SK-N-SH (cell line): ENCODE measurements around the gene OSTF1. TPM values are rescaled to one million over a fixed set of nuclear protein-coding genes. Genes with fewer than 3 reads are reported as not detected.
A peak's percentile ranks its signal among the peaks of the same experiment; 100 is the strongest.

Experiments
- CTCF ChIA-PET: fragments of 300-600, 350-600 bp; formaldehyde crosslinking; extraction: SDS; loops from one replicate; lab custom pipeline; 2021; lab: Yijun Ruan, JAX
- POLR2A ChIA-PET: fragments of 350-600 bp; sonication (Branson Sonifier 250); formaldehyde crosslinking; extraction: SDS; loops from one replicate; lab custom pipeline; 2020; ENCODE audit warnings: antibody characterized with exemption, inconsistent platforms; lab: Yijun Ruan, JAX
- DNase-seq: peaks from one replicate; pipeline ENCODE4 v3.0.0; 2012
- H2AFZ ChIP-seq: fragments of 200-600 bp; sonication (generic); 2 replicates; pipeline ENCODE4 v1.8.1; 2016; ENCODE audit warnings: antibody characterized with exemption, mild to moderate bottlenecking, low read depth
- H3F3A ChIP-seq: fragments of 200-600 bp; sonication (generic); replicated peaks from 2 replicates; pipeline ENCODE3; 2016; ENCODE audit warnings: antibody characterized with exemption, mild to moderate bottlenecking; ENCODE audit not compliant: insufficient read depth
- H3K27ac ChIP-seq, 2 experiments: fragments of 200-500 bp in 1 of 2; fragments of 200-600 bp in 1 of 2; sonication (Bioruptor generic) in 1 of 2; sonication (generic), shearing (Covaris generic) in 1 of 2; 2 replicates each; pipeline versions ENCODE4 v1.5.1 to v1.6.1; 2014 to 2016; ENCODE audit warnings: low read depth in 2 of 2, inconsistent platforms in 1 of 2, low read length in 1 of 2, mild to moderate bottlenecking in 1 of 2, mixed read lengths in 1 of 2
- H3K27me3 ChIP-seq: fragments of 200-600 bp; sonication (generic), shearing (Covaris generic); 2 replicates; pipeline ENCODE4 v1.6.1; 2016; ENCODE audit warnings: mixed run types; ENCODE audit not compliant: insufficient read depth
- H3K36me3 ChIP-seq, 2 experiments: fragments of 200-500 bp in 1 of 2; fragments of 200-600 bp in 1 of 2; sonication (Bioruptor generic) in 1 of 2; sonication (generic) in 1 of 2; replicated peaks in 1 of 2; 2 replicates each; pipeline versions ENCODE3 to v1.5.1; 2014 to 2016; ENCODE audit warnings: low read length in 1 of 2, mild to moderate bottlenecking in 1 of 2; ENCODE audit not compliant: insufficient read depth in 2 of 2, control insufficient read depth in 1 of 2
- H3K4me1 ChIP-seq, 2 experiments: fragments of 200-500 bp in 1 of 2; fragments of 200-600 bp in 1 of 2; sonication (Bioruptor generic) in 1 of 2; sonication (generic), shearing (Covaris generic) in 1 of 2; 2 replicates each; pipeline versions ENCODE4 v1.5.1 to v1.6.1; 2014 to 2016; ENCODE audit warnings: low read depth in 1 of 2, low read length in 1 of 2, mixed run types in 1 of 2; ENCODE audit not compliant: insufficient read depth in 2 of 2, control insufficient read depth in 1 of 2
- H3K4me2 ChIP-seq: fragments of 200-600 bp; sonication (generic), shearing (Covaris generic); 2 replicates; pipeline ENCODE4 v1.6.1; 2017; ENCODE audit warnings: mixed run types
- H3K4me3 ChIP-seq, 2 experiments: fragments of 200-500 bp in 1 of 2; fragments of 200-600 bp in 1 of 2; sonication (Bioruptor generic) in 1 of 2; sonication (generic), shearing (Covaris generic) in 1 of 2; 2 replicates each; pipeline versions ENCODE4 v1.5.1 to v1.8.1; 2014 to 2016; ENCODE audit warnings: low read depth in 2 of 2, inconsistent platforms in 1 of 2, low read length in 1 of 2, mild to moderate bottlenecking in 1 of 2, mixed read lengths in 1 of 2, moderate library complexity in 1 of 2
- H3K79me2 ChIP-seq: fragments of 200-600 bp; sonication (generic); 2 replicates; pipeline ENCODE4 v1.8.1; 2017; ENCODE audit warnings: mild to moderate bottlenecking; ENCODE audit not compliant: insufficient read depth
- H3K9ac ChIP-seq: fragments of 200-600 bp; sonication (generic); 2 replicates; pipeline ENCODE4 v1.6.1; 2017; ENCODE audit warnings: mixed run types
- H3K9me2 ChIP-seq: fragments of 200-600 bp; sonication (generic); 2 replicates; pipeline ENCODE4 v1.6.1; 2017; ENCODE audit warnings: mixed run types
- H3K9me3 ChIP-seq: fragments of 200-600 bp; sonication (generic); 2 replicates; pipeline ENCODE4 v1.6.1; 2017; ENCODE audit warnings: mixed run types, mild to moderate bottlenecking, moderate library complexity
- H4K20me1 ChIP-seq: fragments of 200-600 bp; sonication (generic); 2 replicates; pipeline ENCODE4 v1.6.1; 2017; ENCODE audit warnings: mild to moderate bottlenecking, mixed run types; ENCODE audit not compliant: insufficient read depth
- CHD2 ChIP-seq: fragments of 150-350 bp; IDR thresholded peaks from 2 replicates; pipeline ENCODE4 v1.6.1; 2018; ENCODE audit warnings: low read length; ENCODE audit not compliant: partially characterized antibody
- ELF1 ChIP-seq: IDR thresholded peaks from 2 replicates; pipeline ENCODE4 v1.4.0; 2012
- EZH2phosphoT487 ChIP-seq: fragments of 200-600 bp; sonication (generic); IDR thresholded peaks from 2 replicates; pipeline ENCODE4 v1.6.1; 2017; ENCODE audit warnings: low read depth, mixed run types, mild to moderate bottlenecking, antibody characterized with exemption, moderate library complexity, borderline replicate concordance
- FOSL2 ChIP-seq: IDR thresholded peaks from 2 replicates; pipeline ENCODE4 v1.4.0; 2012; ENCODE audit warnings: low read depth, mild to moderate bottlenecking, moderate library complexity, borderline replicate concordance
- FOXM1 ChIP-seq: IDR thresholded peaks from 2 replicates; pipeline ENCODE4 v1.4.0; 2012; ENCODE audit warnings: low read depth, mild to moderate bottlenecking
- JUND ChIP-seq: IDR thresholded peaks from 2 replicates; pipeline ENCODE4 v1.4.0; 2012
- NFIC ChIP-seq: IDR thresholded peaks from 2 replicates; pipeline ENCODE4 v1.4.0; 2012; ENCODE audit warnings: borderline replicate concordance
- NRF1 ChIP-seq: IDR thresholded peaks from 2 replicates; pipeline ENCODE4 v1.6.1; 2012; ENCODE audit warnings: low read depth, mild to moderate bottlenecking, low read length
- RCOR1 ChIP-seq: fragments of 150-350 bp; IDR thresholded peaks from 2 replicates; pipeline ENCODE4 v1.6.1; 2017; ENCODE audit warnings: antibody characterized with exemption, low read length
- SIN3A ChIP-seq: IDR thresholded peaks from 2 replicates; pipeline ENCODE4 v1.6.1; 2012; ENCODE audit warnings: low read depth, mild to moderate bottlenecking, low read length, moderate library complexity, borderline replicate concordance
- WGBS: methylation state at CpG from one replicate; pipeline ENCODE4 v1.1.6; 2017; ENCODE audit warnings: low lambda C conversion rate; 5-methylcytosine and 5-hydroxymethylcytosine counted together
- polyA plus RNA-seq, 3 experiments: library from polyadenylated mRNA; depleted of rRNA; stranded (reverse); fragments of >200 nt; gene quantifications; 2 replicates each; pipeline ENCODE4 v1.2.3, GENCODE V29; 2012
- TF ChIP-seq, protein P1 (sequence below): IDR thresholded peaks from 2 replicates; pipeline ENCODE4; 2012
- TF ChIP-seq, protein P2 (sequence below): IDR thresholded peaks from 2 replicates; pipeline ENCODE4 v1.4.0; 2012; ENCODE audit warnings: low read depth
- TF ChIP-seq, protein P3 (sequence below): fragments of 200-600 bp; sonication (generic); IDR thresholded peaks from 2 replicates; pipeline ENCODE4 v1.6.1; 2017; ENCODE audit warnings: antibody characterized with exemption, mild to moderate bottlenecking, moderate library complexity

Gene OSTF1
- polyA plus RNA-seq, 1 of the 3 experiments (the other 2 are of a cell fraction), result 9.5 TPM

DNA sequence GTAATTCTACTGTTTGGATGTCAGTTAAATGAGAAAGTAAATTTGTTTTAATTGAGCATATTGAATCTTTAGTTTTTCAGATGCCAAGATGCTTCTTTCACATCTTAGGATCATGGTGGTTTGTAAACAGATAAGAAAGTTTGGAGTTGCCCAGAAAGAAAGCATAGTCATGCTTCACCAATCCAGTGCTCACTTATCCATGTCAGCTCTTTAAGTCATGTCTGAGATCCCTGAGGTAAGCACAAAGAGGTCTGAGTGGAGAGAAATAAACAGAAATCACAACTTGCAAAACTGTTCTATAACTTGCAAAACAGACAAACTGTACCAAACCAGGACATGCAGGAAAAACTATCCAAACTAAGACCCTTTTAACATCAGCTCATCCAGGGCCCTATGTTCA is 87.7 kb downstream of the OSTF1 start:
- no peaks in the 10 kb centered on the region for H3K9me3 ChIP-seq
- H3K36me3 ChIP-seq, result no peaks in the 10 kb centered on the region
- ChIA-PET POLR2A (no interaction called here), CTCF (interaction anchor here (1.0 to 3.7 kb wide), 2 partner anchors 10 to 25 kb away, joined by 3 to 20 read pairs; no protein-coding TSS in a partner anchor)
- H4K20me1 ChIP-seq, result no peaks in the 10 kb centered on the region
- H3K4me3 ChIP-seq, result no peak overlapping the region
- no peaks in the 10 kb centered on the region for H3K9me2 ChIP-seq
- no peak overlapping the region for H3K9ac ChIP-seq
- H3K27ac ChIP-seq, result no peak overlapping the region
- no peaks in the 10 kb centered on the region for H3K4me1 ChIP-seq
- DNase-seq, result no peak
- H2AFZ ChIP-seq, result no peak overlapping the region
- H3F3A ChIP-seq, result no peaks in the 10 kb centered on the region
- H3K27me3 ChIP-seq, result no peaks in the 10 kb centered on the region; the same call in 1 of the 2 replicates
- H3K4me2 ChIP-seq, result no peak overlapping the region
- no peaks in the 10 kb centered on the region for H3K79me2 ChIP-seq
- TF ChIP-seq, protein P1, sequence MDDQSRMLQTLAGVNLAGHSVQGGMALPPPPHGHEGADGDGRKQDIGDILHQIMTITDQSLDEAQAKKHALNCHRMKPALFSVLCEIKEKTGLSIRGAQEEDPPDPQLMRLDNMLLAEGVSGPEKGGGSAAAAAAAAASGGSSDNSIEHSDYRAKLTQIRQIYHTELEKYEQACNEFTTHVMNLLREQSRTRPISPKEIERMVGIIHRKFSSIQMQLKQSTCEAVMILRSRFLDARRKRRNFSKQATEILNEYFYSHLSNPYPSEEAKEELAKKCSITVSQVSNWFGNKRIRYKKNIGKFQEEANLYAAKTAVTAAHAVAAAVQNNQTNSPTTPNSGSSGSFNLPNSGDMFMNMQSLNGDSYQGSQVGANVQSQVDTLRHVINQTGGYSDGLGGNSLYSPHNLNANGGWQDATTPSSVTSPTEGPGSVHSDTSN, result no peak
- TF ChIP-seq NFIC (no peak), JUND (no peak), RCOR1 (no peak)
- TF ChIP-seq, protein P2, sequence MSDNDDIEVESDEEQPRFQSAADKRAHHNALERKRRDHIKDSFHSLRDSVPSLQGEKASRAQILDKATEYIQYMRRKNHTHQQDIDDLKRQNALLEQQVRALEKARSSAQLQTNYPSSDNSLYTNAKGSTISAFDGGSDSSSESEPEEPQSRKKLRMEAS, result no peak

DNA sequence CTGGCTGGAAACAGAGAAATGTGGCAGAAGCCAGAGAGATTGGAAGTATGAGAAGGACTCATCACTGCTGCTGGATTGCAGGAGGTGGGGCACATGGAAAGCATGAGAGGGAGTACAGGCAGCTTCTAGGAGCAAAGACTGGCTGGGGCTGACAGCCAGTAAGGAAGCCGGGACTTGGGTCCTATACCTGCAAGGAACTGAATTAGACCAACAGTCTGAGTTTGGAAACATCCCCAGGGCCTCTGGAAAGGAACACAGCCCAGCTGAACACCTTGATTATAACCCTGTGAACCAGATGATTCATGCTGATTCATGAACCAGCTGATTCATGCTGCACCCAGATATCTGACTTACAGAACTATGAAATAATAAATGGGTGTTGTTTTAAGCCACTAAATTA is 93.4 kb downstream of the OSTF1 start:
- 0% methylated on average over 1 of the region's 1 CpG for WGBS
- no peaks in the 10 kb centered on the region for H3K79me2 ChIP-seq
- TF ChIP-seq SIN3A (no peak), JUND (0 out of 2 replicates have a peak, but pooled peaks have one; percentile 18), CHD2 (no peak), FOSL2 (peak; percentile 54; the same call in 1 of the 2 replicates), EZH2phosphoT487 (no peak), NRF1 (no peak), ELF1 (no peak), FOXM1 (no peak)
- TF ChIP-seq, protein P3, sequence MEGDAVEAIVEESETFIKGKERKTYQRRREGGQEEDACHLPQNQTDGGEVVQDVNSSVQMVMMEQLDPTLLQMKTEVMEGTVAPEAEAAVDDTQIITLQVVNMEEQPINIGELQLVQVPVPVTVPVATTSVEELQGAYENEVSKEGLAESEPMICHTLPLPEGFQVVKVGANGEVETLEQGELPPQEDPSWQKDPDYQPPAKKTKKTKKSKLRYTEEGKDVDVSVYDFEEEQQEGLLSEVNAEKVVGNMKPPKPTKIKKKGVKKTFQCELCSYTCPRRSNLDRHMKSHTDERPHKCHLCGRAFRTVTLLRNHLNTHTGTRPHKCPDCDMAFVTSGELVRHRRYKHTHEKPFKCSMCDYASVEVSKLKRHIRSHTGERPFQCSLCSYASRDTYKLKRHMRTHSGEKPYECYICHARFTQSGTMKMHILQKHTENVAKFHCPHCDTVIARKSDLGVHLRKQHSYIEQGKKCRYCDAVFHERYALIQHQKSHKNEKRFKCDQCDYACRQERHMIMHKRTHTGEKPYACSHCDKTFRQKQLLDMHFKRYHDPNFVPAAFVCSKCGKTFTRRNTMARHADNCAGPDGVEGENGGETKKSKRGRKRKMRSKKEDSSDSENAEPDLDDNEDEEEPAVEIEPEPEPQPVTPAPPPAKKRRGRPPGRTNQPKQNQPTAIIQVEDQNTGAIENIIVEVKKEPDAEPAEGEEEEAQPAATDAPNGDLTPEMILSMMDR, result no peak
- ChIA-PET POLR2A (no interaction called here), CTCF (interaction anchor here (2.1 kb wide), 1 partner anchor 20 kb away, joined by 5 read pairs; no protein-coding TSS in a partner anchor)
- H3K4me1 ChIP-seq, result no peaks in the 10 kb centered on the region
- H3K9me2 ChIP-seq, result no peaks in the 10 kb centered on the region
- DNase-seq, result no peak
- no peaks in the 10 kb centered on the region for H3K9me3 ChIP-seq
- no peaks in the 10 kb centered on the region for H4K20me1 ChIP-seq
- H3K4me3 ChIP-seq, result no peak overlapping the region
- H3K27me3 ChIP-seq, result no peaks in the 10 kb centered on the region; the same call in 1 of the 2 replicates
- H3K36me3 ChIP-seq, result no peaks in the 10 kb centered on the region
- no peak overlapping the region for H3K27ac ChIP-seq
- no peaks in the 10 kb centered on the region for H3F3A ChIP-seq
- no peak overlapping the region for H3K4me2 ChIP-seq
- no peak overlapping the region for H3K9ac ChIP-seq
- H2AFZ ChIP-seq, result no peak overlapping the region
